Measurements from ENCODE around the gene OMP. TPM values are rescaled to one million over a fixed set of nuclear protein-coding genes. Genes with fewer than 3 reads are reported as not detected.

The OMP gene
- total and polyA plus RNA-seq, 2 donors (not counting 3 experiments of a cell fraction or from before 2014, with no cell fraction given): 0.80 TPM; not detected in 1

DNA sequence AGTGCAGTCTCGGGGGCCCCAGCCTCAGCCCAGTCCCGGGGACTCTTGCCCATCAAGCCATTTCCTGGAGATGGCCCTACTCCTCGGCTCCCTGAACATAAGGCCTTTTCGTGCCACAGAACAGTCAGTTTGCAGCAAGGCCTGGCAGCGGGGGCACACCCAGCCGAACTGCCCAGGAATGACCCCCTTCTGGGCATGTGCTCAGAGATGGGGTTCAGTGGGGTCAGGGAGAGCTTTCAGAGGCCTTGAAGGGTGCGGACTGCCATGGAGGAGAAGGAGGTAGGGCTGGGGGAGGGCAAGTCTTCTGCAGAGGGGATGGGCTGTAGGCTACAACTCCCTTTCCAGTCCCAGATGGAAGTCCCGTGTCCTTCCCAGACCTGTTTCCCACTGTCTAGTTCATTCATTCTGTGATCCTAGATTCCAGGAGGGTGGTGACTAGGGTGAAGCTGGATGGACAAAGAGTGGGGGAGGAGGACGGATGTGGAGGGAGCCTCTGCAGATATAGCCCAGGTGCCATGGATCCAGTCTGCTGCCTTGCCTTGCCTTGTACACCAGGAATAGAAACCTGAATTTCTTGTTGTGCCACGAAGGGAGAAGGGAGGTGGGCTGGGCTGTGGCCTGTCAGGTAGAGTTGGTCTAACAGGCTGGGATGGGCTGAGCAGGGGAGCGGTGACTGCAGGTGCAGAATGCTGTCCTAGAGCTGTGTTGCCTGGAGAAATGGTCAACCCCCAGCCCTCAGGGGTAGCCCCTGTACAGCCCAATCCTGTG, 14.2 kb upstream of the OMP start:
- no peaks in the 10 kb centered on the region for H3K27me3 ChIP-seq (ENCODE audit: control insufficient read depth in 2 of 2, insufficient read depth in 2 of 2, low read length in 2 of 2)
- no peaks in the 10 kb centered on the region for H3K79me2 ChIP-seq (ENCODE audit: control insufficient read depth, insufficient read depth, low read length)
- H3K4me3 ChIP-seq (replicated peaks in 1 of 3; ENCODE audit: insufficient read depth in 1 of 3, low read depth in 1 of 3, low read length in 3 of 3): no peak overlapping the region
- no peaks in the 10 kb centered on the region for H3K36me3 ChIP-seq (ENCODE audit: control insufficient read depth in 2 of 2, extremely low read depth in 1 of 2, insufficient read depth in 2 of 2, low read length in 2 of 2)
- no peaks in the 10 kb centered on the region for H3K9me3 ChIP-seq (replicated peaks; ENCODE audit: control insufficient read depth, insufficient read depth, low read length)
- H3K4me2 ChIP-seq (ENCODE audit: insufficient read depth, low read length): no peak overlapping the region
- H4K20me1 ChIP-seq (replicated peaks; ENCODE audit: control insufficient read depth, extremely low read depth, insufficient read depth, low read length): no peaks in the 10 kb centered on the region
- intact Hi-C loops (cut with micrococcal nuclease): no loop called here
- CTCF ChIA-PET: interaction anchor here (0.6 to 7.3 kb wide), 4 partner anchors 15 to 40 kb away, joined by 3 to 316 read pairs (median 118); partner anchors contain the start of genes CAPN5 and OMP
- TF ChIP-seq FOS (IDR thresholded peaks at IDR 0.05; ENCODE audit: borderline replicate concordance, insufficient read depth, low read length) (no peak), EZH2 (IDR thresholded peaks at IDR 0.05; ENCODE audit: borderline replicate concordance, low read depth, low read length, severe bottlenecking) (no peak), MYC (IDR thresholded peaks at IDR 0.05; ENCODE audit: low read depth, low read length) (no peak)
- H2AFZ ChIP-seq (ENCODE audit: low read depth, low read length): no peak overlapping the region
- FAIRE-seq (no peak), DNase-seq (ENCODE audit: low read depth, low spot score) (no peak)
- no peaks in the 10 kb centered on the region for H3K4me1 ChIP-seq (ENCODE audit: control insufficient read depth, extremely low read depth, insufficient read depth, low read length)
- H3K9ac ChIP-seq (replicated peaks; ENCODE audit: extremely low read depth, insufficient read depth, low read length): no peak overlapping the region
- H3K9me1 ChIP-seq (replicated peaks; ENCODE audit: control insufficient read depth, extremely low read depth, insufficient read depth, low read length): no peaks in the 10 kb centered on the region
- H3K27ac ChIP-seq (ENCODE audit: insufficient read depth, low read depth, low read length): no peak overlapping the region
- dilution Hi-C loops (cut with MboI; ENCODE audit: extremely low pct_ligation_motif_present, low sequenced_read_pairs): no loop called here
- BruUV-seq (replicated peaks): no TSS peak
- POLR2A ChIA-PET: no interaction called here

DNA sequence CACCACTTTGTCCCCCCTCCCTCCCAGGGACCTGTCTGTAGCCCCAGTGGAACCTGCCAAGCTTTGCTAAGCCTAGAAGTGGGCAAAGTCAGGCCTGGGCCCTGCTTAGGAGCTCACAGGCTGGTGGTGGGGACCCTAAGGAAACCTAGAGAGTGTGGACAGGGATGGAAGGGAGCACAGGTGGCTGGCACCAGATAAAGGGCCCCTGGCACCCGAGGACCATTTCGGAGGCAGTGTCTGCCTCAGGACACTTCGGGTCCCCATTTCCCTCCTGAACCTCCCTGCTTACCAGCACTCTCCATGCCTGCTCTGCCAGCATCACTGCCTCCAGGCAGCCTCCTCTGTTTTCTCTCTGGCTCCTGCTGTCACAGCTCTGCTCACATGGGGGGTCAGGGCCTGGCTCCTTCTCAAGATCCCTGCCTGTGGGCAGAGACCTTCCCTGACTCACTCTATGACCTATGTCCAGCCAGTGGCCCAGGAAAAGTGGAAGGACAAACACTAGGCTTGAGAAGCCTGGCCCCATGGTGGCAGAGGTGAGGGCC, 13.6 kb upstream of the OMP start:
- CTCF ChIA-PET: interaction anchor here (0.6 to 7.3 kb wide), 5 partner anchors 15 to 41 kb away, joined by 3 to 316 read pairs (median 89); partner anchors contain the start of genes CAPN5 and OMP
- FAIRE-seq: no peak
- intact Hi-C loops (cut with micrococcal nuclease): no loop called here

More for the DNA sequence above, 13.6 kb upstream of the OMP start:
- Histone ChIP-seq H3K27ac (ENCODE audit: insufficient read depth, low read depth, low read length) (no peak overlapping the region), H3K79me2 (ENCODE audit: control insufficient read depth, insufficient read depth, low read length) (no peaks in the 10 kb centered on the region), H2AFZ (ENCODE audit: low read depth, low read length) (no peak overlapping the region), H3K9me3 (replicated peaks; ENCODE audit: control insufficient read depth, insufficient read depth, low read length) (no peaks in the 10 kb centered on the region), H3K4me1 (ENCODE audit: control insufficient read depth, extremely low read depth, insufficient read depth, low read length) (no peaks in the 10 kb centered on the region), H3K4me3 (replicated peaks in 1 of 3; ENCODE audit: insufficient read depth in 1 of 3, low read depth in 1 of 3, low read length in 3 of 3) (no peak overlapping the region), H3K36me3 (ENCODE audit: control insufficient read depth in 2 of 2, extremely low read depth in 1 of 2, insufficient read depth in 2 of 2, low read length in 2 of 2) (no peaks in the 10 kb centered on the region), H3K27me3 (ENCODE audit: control insufficient read depth in 2 of 2, insufficient read depth in 2 of 2, low read length in 2 of 2) (no peaks in the 10 kb centered on the region), H3K9me1 (replicated peaks; ENCODE audit: control insufficient read depth, extremely low read depth, insufficient read depth, low read length) (no peaks in the 10 kb centered on the region), H3K4me2 (ENCODE audit: insufficient read depth, low read length) (no peak overlapping the region), H4K20me1 (replicated peaks; ENCODE audit: control insufficient read depth, extremely low read depth, insufficient read depth, low read length) (no peaks in the 10 kb centered on the region), H3K9ac (replicated peaks; ENCODE audit: extremely low read depth, insufficient read depth, low read length) (no peak overlapping the region)
- no peak for DNase-seq (ENCODE audit: low read depth, low spot score)
- POLR2A ChIA-PET: no interaction called here
- dilution Hi-C loops (cut with MboI; ENCODE audit: extremely low pct_ligation_motif_present, low sequenced_read_pairs): no loop called here
- no peak for TF ChIP-seq POLR2A (IDR thresholded peaks at IDR 0.05; ENCODE audit: low read depth, low read length)
- TF ChIP-seq GATA2 (IDR thresholded peaks at IDR 0.05; ENCODE audit: insufficient read depth, insufficient read length, low read depth, low read length): no peak
- TF ChIP-seq FOS (IDR thresholded peaks at IDR 0.05; ENCODE audit: borderline replicate concordance, insufficient read depth, low read length): no peak
- TF ChIP-seq, protein P1, sequence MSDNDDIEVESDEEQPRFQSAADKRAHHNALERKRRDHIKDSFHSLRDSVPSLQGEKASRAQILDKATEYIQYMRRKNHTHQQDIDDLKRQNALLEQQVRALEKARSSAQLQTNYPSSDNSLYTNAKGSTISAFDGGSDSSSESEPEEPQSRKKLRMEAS (IDR thresholded peaks at IDR 0.05; ENCODE audit: insufficient read depth, insufficient read length): no peak
- no peak for TF ChIP-seq MYC (IDR thresholded peaks at IDR 0.05; ENCODE audit: low read depth, low read length)
- TF ChIP-seq EZH2 (IDR thresholded peaks at IDR 0.05; ENCODE audit: borderline replicate concordance, low read depth, low read length, severe bottlenecking): no peak
- no peak for TF ChIP-seq JUN (IDR thresholded peaks at IDR 0.05; ENCODE audit: borderline replicate concordance, insufficient read depth, insufficient read length, low read depth)
- TF ChIP-seq, protein P2, sequence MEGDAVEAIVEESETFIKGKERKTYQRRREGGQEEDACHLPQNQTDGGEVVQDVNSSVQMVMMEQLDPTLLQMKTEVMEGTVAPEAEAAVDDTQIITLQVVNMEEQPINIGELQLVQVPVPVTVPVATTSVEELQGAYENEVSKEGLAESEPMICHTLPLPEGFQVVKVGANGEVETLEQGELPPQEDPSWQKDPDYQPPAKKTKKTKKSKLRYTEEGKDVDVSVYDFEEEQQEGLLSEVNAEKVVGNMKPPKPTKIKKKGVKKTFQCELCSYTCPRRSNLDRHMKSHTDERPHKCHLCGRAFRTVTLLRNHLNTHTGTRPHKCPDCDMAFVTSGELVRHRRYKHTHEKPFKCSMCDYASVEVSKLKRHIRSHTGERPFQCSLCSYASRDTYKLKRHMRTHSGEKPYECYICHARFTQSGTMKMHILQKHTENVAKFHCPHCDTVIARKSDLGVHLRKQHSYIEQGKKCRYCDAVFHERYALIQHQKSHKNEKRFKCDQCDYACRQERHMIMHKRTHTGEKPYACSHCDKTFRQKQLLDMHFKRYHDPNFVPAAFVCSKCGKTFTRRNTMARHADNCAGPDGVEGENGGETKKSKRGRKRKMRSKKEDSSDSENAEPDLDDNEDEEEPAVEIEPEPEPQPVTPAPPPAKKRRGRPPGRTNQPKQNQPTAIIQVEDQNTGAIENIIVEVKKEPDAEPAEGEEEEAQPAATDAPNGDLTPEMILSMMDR (IDR thresholded peaks at IDR 0.05; ENCODE audit: extremely low read depth in 1 of 2, insufficient read depth in 1 of 2, low read depth in 1 of 2, low read length in 2 of 2): no peak
- TF ChIP-seq POLR2AphosphoS5 (IDR thresholded peaks at IDR 0.05; ENCODE audit: insufficient read depth, low read depth, low read length): no peak
- no TSS peak for BruUV-seq (replicated peaks)

All from endothelial cell of umbilical vein (primary cell).